ENCODE measurements around the gene S100A13. TPM values are rescaled to one million over a fixed set of nuclear protein-coding genes. Genes with fewer than 3 reads are reported as not detected.

Gene S100A13
- total RNA-seq, 1 experiment from 2014 or later = 11.0 TPM

DNA sequence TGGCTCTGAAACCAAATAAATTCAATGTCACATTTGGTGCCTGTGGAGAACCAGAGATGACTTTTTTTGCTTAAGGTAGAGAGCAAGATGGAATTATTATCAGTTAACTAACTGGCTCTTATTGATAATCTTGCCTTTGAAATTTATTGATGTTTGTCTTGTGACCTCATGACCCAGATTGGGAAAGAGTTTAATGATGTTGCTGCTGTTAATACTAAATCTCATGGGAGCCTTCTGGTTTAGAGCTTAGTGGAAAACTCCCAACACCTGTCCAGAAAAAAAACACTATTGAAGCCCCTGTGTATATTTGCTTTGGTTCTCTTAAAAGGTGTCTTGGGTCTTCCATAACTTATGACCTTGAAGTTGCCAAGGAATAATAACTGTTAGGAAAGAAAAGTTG lies 16.5 kb upstream of the S100A13 start:
- DNase-seq (ENCODE audit: low spot score) = no peak
- Histone ChIP-seq H3K4me1 (ENCODE audit: insufficient read depth, low read length, poor library complexity, severe bottlenecking) (no peaks in the 10 kb centered on the region), H3K36me3 (ENCODE audit: insufficient read depth, low read length, poor library complexity, severe bottlenecking) (peaks cover 87% of the 10 kb centered on the region), H3K4me3 (ENCODE audit: low read depth, low read length, poor library complexity, severe bottlenecking) (no peak overlapping the region), H3K9me3 (ENCODE audit: low read depth, low read length, poor library complexity, severe bottlenecking) (no peaks in the 10 kb centered on the region), H3K27me3 (replicated peaks; ENCODE audit: insufficient read depth, low read depth, low read length, poor library complexity) (no peaks in the 10 kb centered on the region), H3K27ac (ENCODE audit: low read depth, low read length, poor library complexity, severe bottlenecking) (no peak overlapping the region)
- intact Hi-C loops (cut with micrococcal nuclease; ENCODE audit: unreplicated experiment) = no loop called here
- CTCF ChIA-PET = no interaction called here
- POLR2A ChIA-PET (ENCODE audit: low non-redundant PET) = no interaction called here
- BruUV-seq (replicated peaks) = no TSS peak
- TF ChIP-seq, protein P1, sequence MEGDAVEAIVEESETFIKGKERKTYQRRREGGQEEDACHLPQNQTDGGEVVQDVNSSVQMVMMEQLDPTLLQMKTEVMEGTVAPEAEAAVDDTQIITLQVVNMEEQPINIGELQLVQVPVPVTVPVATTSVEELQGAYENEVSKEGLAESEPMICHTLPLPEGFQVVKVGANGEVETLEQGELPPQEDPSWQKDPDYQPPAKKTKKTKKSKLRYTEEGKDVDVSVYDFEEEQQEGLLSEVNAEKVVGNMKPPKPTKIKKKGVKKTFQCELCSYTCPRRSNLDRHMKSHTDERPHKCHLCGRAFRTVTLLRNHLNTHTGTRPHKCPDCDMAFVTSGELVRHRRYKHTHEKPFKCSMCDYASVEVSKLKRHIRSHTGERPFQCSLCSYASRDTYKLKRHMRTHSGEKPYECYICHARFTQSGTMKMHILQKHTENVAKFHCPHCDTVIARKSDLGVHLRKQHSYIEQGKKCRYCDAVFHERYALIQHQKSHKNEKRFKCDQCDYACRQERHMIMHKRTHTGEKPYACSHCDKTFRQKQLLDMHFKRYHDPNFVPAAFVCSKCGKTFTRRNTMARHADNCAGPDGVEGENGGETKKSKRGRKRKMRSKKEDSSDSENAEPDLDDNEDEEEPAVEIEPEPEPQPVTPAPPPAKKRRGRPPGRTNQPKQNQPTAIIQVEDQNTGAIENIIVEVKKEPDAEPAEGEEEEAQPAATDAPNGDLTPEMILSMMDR (conservative IDR thresholded peaks at IDR 0.05; ENCODE audit: low read depth, low read length) = no peak
- no peak for TF ChIP-seq EZH2 (IDR thresholded peaks at IDR 0.05; ENCODE audit: borderline replicate concordance, low read depth, low read length, poor library complexity, severe bottlenecking)

DNA sequence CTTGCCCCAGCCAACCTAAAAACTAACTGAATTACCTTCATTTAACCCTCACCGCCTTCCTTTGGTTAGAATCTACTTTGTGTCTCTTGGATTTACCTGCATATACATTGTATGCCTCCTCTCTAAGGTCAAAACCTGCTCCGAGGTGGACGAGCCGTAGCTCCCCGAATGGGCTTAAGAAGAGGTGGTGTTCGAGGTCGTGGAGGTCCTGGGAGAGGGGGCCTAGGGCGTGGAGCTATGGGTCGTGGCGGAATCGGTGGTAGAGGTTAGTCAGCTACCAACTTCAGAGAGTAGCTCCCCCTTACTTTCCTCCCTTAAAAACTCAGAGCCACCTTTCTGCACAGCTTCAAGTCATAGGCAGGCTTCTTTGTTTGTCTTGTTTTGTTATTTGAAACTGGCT lies 15.8 kb upstream of the S100A13 start:
- intact Hi-C loops (cut with micrococcal nuclease; ENCODE audit: unreplicated experiment) = no loop called here
- no peak for DNase-seq (ENCODE audit: low spot score)
- no TSS peak for BruUV-seq (replicated peaks)

DNA sequence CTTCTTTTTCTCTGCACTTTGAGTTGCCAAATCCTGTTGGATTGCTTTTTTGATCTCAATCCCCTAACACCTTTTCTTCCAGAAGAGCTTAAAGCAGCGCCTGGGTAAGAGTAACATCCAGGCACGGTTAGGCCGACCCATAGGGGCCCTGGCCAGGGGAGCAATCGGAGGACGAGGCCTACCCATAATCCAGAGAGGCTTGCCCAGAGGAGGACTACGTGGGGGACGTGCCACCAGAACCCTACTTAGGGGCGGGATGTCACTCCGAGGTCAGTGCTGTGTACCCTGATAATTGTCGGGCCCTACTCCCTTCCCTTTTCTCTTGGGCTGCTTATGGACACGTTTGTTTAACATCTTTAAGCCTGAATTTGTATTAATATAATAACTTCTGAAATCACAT lies 14.9 kb upstream of the S100A13 start:
- H3K9me3 ChIP-seq (ENCODE audit: low read depth, low read length, poor library complexity, severe bottlenecking) = no peaks in the 10 kb centered on the region
- no peaks in the 10 kb centered on the region for H3K4me1 ChIP-seq (ENCODE audit: insufficient read depth, low read length, poor library complexity, severe bottlenecking)
- no TSS peak for BruUV-seq (replicated peaks)
- peaks cover 99% of the 10 kb centered on the region for H3K36me3 ChIP-seq (ENCODE audit: insufficient read depth, low read length, poor library complexity, severe bottlenecking)
- no peak overlapping the region for H3K27ac ChIP-seq (ENCODE audit: low read depth, low read length, poor library complexity, severe bottlenecking)
- no peak overlapping the region for H3K4me3 ChIP-seq (ENCODE audit: low read depth, low read length, poor library complexity, severe bottlenecking)
- intact Hi-C loops (cut with micrococcal nuclease; ENCODE audit: unreplicated experiment) = no loop called here
- DNase-seq (ENCODE audit: low spot score) = no peak
- no peaks in the 10 kb centered on the region for H3K27me3 ChIP-seq (replicated peaks; ENCODE audit: insufficient read depth, low read depth, low read length, poor library complexity)
- ChIA-PET POLR2A (ENCODE audit: low non-redundant PET) (no interaction called here), CTCF (no interaction called here)
- TF ChIP-seq EZH2 (IDR thresholded peaks at IDR 0.05; ENCODE audit: borderline replicate concordance, low read depth, low read length, poor library complexity, severe bottlenecking) = no peak
- TF ChIP-seq, protein P1 (conservative IDR thresholded peaks at IDR 0.05; ENCODE audit: low read depth, low read length) = no peak

More for the DNA sequence above, 15.8 kb upstream of the S100A13 start:
- ChIA-PET POLR2A (ENCODE audit: low non-redundant PET) (no interaction called here), CTCF (no interaction called here)
- no peak for TF ChIP-seq EZH2 (IDR thresholded peaks at IDR 0.05; ENCODE audit: borderline replicate concordance, low read depth, low read length, poor library complexity, severe bottlenecking)
- TF ChIP-seq, protein P1 (conservative IDR thresholded peaks at IDR 0.05; ENCODE audit: low read depth, low read length) = no peak
- Histone ChIP-seq H3K27me3 (replicated peaks; ENCODE audit: insufficient read depth, low read depth, low read length, poor library complexity) (no peaks in the 10 kb centered on the region), H3K4me3 (ENCODE audit: low read depth, low read length, poor library complexity, severe bottlenecking) (no peak overlapping the region), H3K4me1 (ENCODE audit: insufficient read depth, low read length, poor library complexity, severe bottlenecking) (no peaks in the 10 kb centered on the region), H3K27ac (ENCODE audit: low read depth, low read length, poor library complexity, severe bottlenecking) (no peak overlapping the region), H3K9me3 (ENCODE audit: low read depth, low read length, poor library complexity, severe bottlenecking) (no peaks in the 10 kb centered on the region), H3K36me3 (ENCODE audit: insufficient read depth, low read length, poor library complexity, severe bottlenecking) (peaks cover 94% of the 10 kb centered on the region)

Measured in A673 (cell line).